Neural progenitor cell (in vitro differentiated cells): ENCODE data around the gene KRT3. TPM values are rescaled to one million over a fixed set of nuclear protein-coding genes. Genes with fewer than 3 reads are reported as not detected.

Experiments used
- DNase-seq: peaks from one replicate; pipeline ENCODE4 v3.0.0-alpha.2; 2016; ENCODE audit warnings: low spot score
- H2AFZ ChIP-seq: fragments of 200-600 bp; sonication (generic); replicated peaks from 2 replicates; pipeline ENCODE4 v1.6.1; 2016; ENCODE audit warnings: antibody characterized with exemption
- H3F3A ChIP-seq: fragments of 200-600 bp; sonication (generic); 2 replicates; pipeline ENCODE4 v1.6.1; 2016; ENCODE audit warnings: antibody characterized with exemption, low read depth
- H3K27ac ChIP-seq: fragments of 200-600 bp; sonication (generic); 2 replicates; pipeline ENCODE4 v1.5.1; 2016; ENCODE audit warnings: mild to moderate bottlenecking
- H3K27me3 ChIP-seq: fragments of 200-600 bp; sonication (generic); 2 replicates; pipeline ENCODE4 v1.6.1; 2016; ENCODE audit warnings: mild to moderate bottlenecking, moderate library complexity
- H3K36me3 ChIP-seq: fragments of 200-600 bp; sonication (generic); 2 replicates; pipeline ENCODE4 v1.5.1; 2016
- H3K4me1 ChIP-seq: fragments of 200-600 bp; sonication (generic); 2 replicates; pipeline ENCODE4 v1.6.1; 2016; ENCODE audit warnings: mixed run types
- H3K4me2 ChIP-seq: fragments of 200-600 bp; sonication (generic); 2 replicates; pipeline ENCODE4 v1.6.1; 2016
- H3K4me3 ChIP-seq: fragments of 200-600 bp; sonication (generic); 2 replicates; pipeline ENCODE4 v1.5.1; 2016
- H3K79me2 ChIP-seq: fragments of 200-600 bp; sonication (generic); 2 replicates; pipeline ENCODE4 v1.6.1; 2016; ENCODE audit warnings: low read depth
- H3K9ac ChIP-seq: fragments of 200-600 bp; sonication (generic); 2 replicates; pipeline ENCODE4 v1.6.1; 2016
- H3K9me3 ChIP-seq: fragments of 200-600 bp; sonication (generic); 2 replicates; pipeline ENCODE4 v1.5.1; 2016; ENCODE audit warnings: low read depth
- H4K20me1 ChIP-seq: fragments of 200-600 bp; sonication (generic); 2 replicates; pipeline ENCODE4 v1.6.1; 2016; ENCODE audit warnings: low read depth
- H3K27ac Mint-ChIP-seq: 3 replicates; pipeline ENCODE4 v1.8.0; 2021; ENCODE audit warnings: mixed read lengths
- H3K27me3 Mint-ChIP-seq: 2 replicates; pipeline ENCODE4 v1.8.0; 2022; ENCODE audit warnings: low read depth, mild to moderate bottlenecking, inconsistent platforms, moderate library complexity, mixed read lengths; ENCODE audit not compliant: insufficient read depth
- H3K36me3 Mint-ChIP-seq: 3 replicates; pipeline ENCODE4 v1.8.0; 2021; ENCODE audit warnings: mixed read lengths
- H3K4me1 Mint-ChIP-seq: 3 replicates; pipeline ENCODE4 v1.8.0; 2021; ENCODE audit warnings: mixed read lengths
- H3K4me3 Mint-ChIP-seq: 3 replicates; pipeline ENCODE4 v1.8.0; 2021; ENCODE audit warnings: mild to moderate bottlenecking, moderate library complexity, mixed read lengths
- H3K9me3 Mint-ChIP-seq: 3 replicates; pipeline ENCODE4 v1.8.0; 2020; ENCODE audit warnings: mixed read lengths
- EZH2 ChIP-seq: fragments of 200-600 bp; sonication (generic); IDR thresholded peaks from 2 replicates; pipeline ENCODE4 v1.6.1; 2017; ENCODE audit warnings: antibody characterized with exemption, mild to moderate bottlenecking, moderate library complexity
- EZH2phosphoT487 ChIP-seq: fragments of 200-600 bp; sonication (generic); IDR thresholded peaks from 2 replicates; pipeline ENCODE4 v1.6.1; 2017; ENCODE audit warnings: antibody characterized with exemption
- total RNA-seq: library from RNA; depleted of rRNA; stranded (reverse); fragments of >200 nt; gene quantifications from 2 replicates; pipeline ENCODE4 v1.2.3, GENCODE V29; 2015; ENCODE audit warnings: low replicate concordance
- TF ChIP-seq, protein P1 (sequence below): fragments of 200-600 bp; sonication (generic); IDR thresholded peaks from 2 replicates; pipeline ENCODE4 v1.5.1; 2017; ENCODE audit warnings: antibody characterized with exemption, mild to moderate bottlenecking

The KRT3 gene
- total RNA-seq, 1 donor from 2014 or later, result not detected

DNA sequence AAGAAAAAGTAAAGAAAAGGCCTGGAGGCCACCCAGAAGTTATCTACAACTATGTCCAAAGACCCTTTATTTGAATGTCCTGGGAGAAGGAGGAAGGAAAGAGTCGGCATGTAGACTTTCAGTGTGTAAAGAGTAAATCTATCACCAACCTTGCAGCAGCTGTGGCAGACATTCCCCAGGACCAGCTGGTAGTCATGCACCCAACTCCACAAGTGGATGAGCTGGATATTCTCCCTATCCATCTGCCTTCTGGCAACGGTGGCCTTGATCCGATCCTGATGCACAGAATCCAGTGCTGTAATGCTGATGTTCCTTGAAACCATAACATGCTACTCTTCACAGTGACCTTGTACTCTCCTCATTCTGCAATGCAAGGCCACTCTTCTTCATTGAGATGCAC is 46.1 kb downstream of the KRT3 start:
- Mint-ChIP-seq H3K4me1 (no peaks in the 10 kb centered on the region), H3K36me3 (no peaks in the 10 kb centered on the region), H3K4me3 (no peak overlapping the region), H3K27me3 (peaks cover 13% of the 10 kb centered on the region), H3K27ac (no peak overlapping the region), H3K9me3 (no peaks in the 10 kb centered on the region)
- no peaks in the 10 kb centered on the region for H3K36me3 ChIP-seq
- no peak for DNase-seq
- H3K79me2 ChIP-seq, result no peaks in the 10 kb centered on the region
- H4K20me1 ChIP-seq, result no peaks in the 10 kb centered on the region
- H3F3A ChIP-seq, result no peaks in the 10 kb centered on the region
- no peaks in the 10 kb centered on the region for H3K9me3 ChIP-seq
- H3K4me3 ChIP-seq, result no peak overlapping the region
- H3K27ac ChIP-seq, result no peak overlapping the region
- H3K27me3 ChIP-seq, result peaks cover 74% of the 10 kb centered on the region
- no peak overlapping the region for H2AFZ ChIP-seq
- no peak overlapping the region for H3K9ac ChIP-seq
- no peaks in the 10 kb centered on the region for H3K4me1 ChIP-seq
- no peak for TF ChIP-seq EZH2
- TF ChIP-seq, protein P1, sequence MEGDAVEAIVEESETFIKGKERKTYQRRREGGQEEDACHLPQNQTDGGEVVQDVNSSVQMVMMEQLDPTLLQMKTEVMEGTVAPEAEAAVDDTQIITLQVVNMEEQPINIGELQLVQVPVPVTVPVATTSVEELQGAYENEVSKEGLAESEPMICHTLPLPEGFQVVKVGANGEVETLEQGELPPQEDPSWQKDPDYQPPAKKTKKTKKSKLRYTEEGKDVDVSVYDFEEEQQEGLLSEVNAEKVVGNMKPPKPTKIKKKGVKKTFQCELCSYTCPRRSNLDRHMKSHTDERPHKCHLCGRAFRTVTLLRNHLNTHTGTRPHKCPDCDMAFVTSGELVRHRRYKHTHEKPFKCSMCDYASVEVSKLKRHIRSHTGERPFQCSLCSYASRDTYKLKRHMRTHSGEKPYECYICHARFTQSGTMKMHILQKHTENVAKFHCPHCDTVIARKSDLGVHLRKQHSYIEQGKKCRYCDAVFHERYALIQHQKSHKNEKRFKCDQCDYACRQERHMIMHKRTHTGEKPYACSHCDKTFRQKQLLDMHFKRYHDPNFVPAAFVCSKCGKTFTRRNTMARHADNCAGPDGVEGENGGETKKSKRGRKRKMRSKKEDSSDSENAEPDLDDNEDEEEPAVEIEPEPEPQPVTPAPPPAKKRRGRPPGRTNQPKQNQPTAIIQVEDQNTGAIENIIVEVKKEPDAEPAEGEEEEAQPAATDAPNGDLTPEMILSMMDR, result no peak
- TF ChIP-seq EZH2phosphoT487, result no peak
- H3K4me2 ChIP-seq, result no peak overlapping the region

DNA sequence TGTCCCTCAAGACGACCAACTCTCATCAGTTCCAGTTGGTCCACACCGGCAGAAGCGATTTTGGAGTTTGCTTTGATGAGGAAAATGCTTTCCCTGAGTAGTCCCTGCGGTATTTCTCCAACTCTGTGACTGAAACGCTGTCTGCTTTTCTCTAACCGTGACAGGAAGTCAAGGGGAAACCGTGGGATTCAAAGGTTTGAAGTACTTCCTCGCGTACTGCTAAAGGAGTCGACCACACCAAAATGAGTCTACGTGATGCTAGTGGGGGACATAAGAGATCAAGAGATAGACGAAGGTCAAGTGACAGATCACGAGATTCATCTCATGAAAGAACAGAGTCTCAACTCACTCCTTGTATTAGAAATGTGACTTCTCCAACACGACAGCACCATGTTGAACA is 47.3 kb downstream of the KRT3 start:
- no peaks in the 10 kb centered on the region for H3K9me3 ChIP-seq
- H3K79me2 ChIP-seq, result no peaks in the 10 kb centered on the region
- peaks cover 79% of the 10 kb centered on the region for H3K27me3 ChIP-seq
- no peak overlapping the region for H2AFZ ChIP-seq
- no peak overlapping the region for H3K9ac ChIP-seq
- Mint-ChIP-seq H3K4me1 (no peaks in the 10 kb centered on the region), H3K4me3 (no peak overlapping the region), H3K36me3 (no peaks in the 10 kb centered on the region), H3K9me3 (no peaks in the 10 kb centered on the region), H3K27me3 (peaks cover 13% of the 10 kb centered on the region), H3K27ac (no peak overlapping the region)
- TF ChIP-seq EZH2phosphoT487 (no peak), EZH2 (no peak)
- TF ChIP-seq, protein P1, result no peak
- H3K4me3 ChIP-seq, result no peak overlapping the region
- no peaks in the 10 kb centered on the region for H4K20me1 ChIP-seq
- no peaks in the 10 kb centered on the region for H3F3A ChIP-seq
- no peak overlapping the region for H3K4me2 ChIP-seq
- H3K36me3 ChIP-seq, result no peaks in the 10 kb centered on the region
- H3K27ac ChIP-seq, result no peak overlapping the region
- no peaks in the 10 kb centered on the region for H3K4me1 ChIP-seq
- DNase-seq, result no peak

DNA sequence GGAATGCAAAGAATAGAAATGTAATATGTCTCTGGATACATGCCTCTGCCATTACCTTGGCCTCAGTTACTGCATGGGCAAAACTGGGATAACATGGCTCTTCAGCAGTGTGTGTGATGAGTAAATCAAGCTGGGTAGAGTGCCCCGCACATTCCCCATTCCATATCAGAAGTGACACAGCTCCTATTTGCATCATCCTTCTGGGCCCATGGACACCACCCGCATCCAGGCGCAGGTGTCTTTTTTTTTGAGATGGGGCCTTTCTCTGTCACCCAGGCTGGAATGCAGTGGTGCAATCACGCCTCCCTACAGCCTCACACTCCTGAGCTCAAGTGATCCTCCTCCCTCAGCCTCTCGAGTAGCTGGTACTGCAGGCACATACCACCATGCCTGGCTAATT is 50.4 kb downstream of the KRT3 start:
- H3K9me3 Mint-ChIP-seq, result no peaks in the 10 kb centered on the region
- H3K9me3 ChIP-seq, result no peaks in the 10 kb centered on the region
- no peak overlapping the region for H3K4me3 Mint-ChIP-seq
- H3K4me2 ChIP-seq, result no peak overlapping the region
- no peaks in the 10 kb centered on the region for H3K4me1 Mint-ChIP-seq
- H3K27ac ChIP-seq, result no peak overlapping the region
- no peaks in the 10 kb centered on the region for H3K79me2 ChIP-seq
- no peak for DNase-seq
- H3K36me3 Mint-ChIP-seq, result no peaks in the 10 kb centered on the region
- H3K4me1 ChIP-seq, result no peaks in the 10 kb centered on the region
- TF ChIP-seq, protein P1, result no peak
- TF ChIP-seq EZH2, result no peak
- TF ChIP-seq EZH2phosphoT487, result no peak
- H3K9ac ChIP-seq, result no peak overlapping the region
- H3K36me3 ChIP-seq, result no peaks in the 10 kb centered on the region
- peaks cover 62% of the 10 kb centered on the region for H3K27me3 ChIP-seq
- H3K4me3 ChIP-seq, result no peak overlapping the region
- H3K27me3 Mint-ChIP-seq, result peaks cover 10% of the 10 kb centered on the region
- H2AFZ ChIP-seq, result no peak overlapping the region
- H4K20me1 ChIP-seq, result peaks cover 8% of the 10 kb centered on the region
- no peaks in the 10 kb centered on the region for H3F3A ChIP-seq
- no peak overlapping the region for H3K27ac Mint-ChIP-seq
